ENCODE measurements around the gene EEF2KMT. TPM values are rescaled to one million over a fixed set of nuclear protein-coding genes. Genes with fewer than 3 reads are reported as not detected.

Gene EEF2KMT
- total and polyA plus RNA-seq, 12 donors: 7.0 to 19.5 (median 10.9) TPM

DNA sequence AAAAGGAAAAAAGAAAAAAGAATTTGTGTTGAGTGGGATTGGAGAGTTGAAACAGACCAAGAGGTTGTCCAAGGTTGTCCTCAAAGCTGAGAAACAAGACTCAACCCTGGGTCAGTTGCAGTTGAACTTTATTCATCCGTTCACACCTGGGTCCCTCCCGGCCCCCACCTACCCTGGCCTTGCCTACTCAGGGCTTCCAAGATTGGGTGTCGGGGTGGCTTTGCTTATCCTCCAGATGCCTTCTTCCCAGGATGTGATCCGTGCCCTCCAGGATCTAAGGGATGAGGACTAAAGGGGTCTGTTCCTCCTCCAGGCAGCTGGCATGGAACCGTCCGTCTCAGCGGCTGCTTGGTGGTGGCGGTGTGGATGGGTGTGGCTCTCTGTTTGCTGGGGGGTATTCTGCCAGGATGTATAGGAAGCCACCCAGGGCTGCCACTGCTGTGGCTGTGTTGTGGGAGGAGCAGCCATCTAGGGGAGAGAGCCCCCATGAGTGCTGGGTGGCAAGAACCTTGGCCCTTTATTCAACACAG lies 53.5 kb downstream of the EEF2KMT start:
- intact Hi-C loops (cut with DNase I): no loop called here
- DNase-seq: no peak
- Histone ChIP-seq H3K27me3 (no peaks in the 10 kb centered on the region), H3K27ac (no peak overlapping the region), H3K4me1 (replicated peaks in 1 of 2) (no peaks in the 10 kb centered on the region), H3K9me3 (replicated peaks in 1 of 3) (no peaks in the 10 kb centered on the region), H3K4me3 (no peak overlapping the region), H3K36me3 (replicated peaks in 1 of 2) (no peaks in the 10 kb centered on the region)
- no peak for TF ChIP-seq POLR2A (IDR thresholded peaks at IDR 0.05)
- TF ChIP-seq, protein P1, sequence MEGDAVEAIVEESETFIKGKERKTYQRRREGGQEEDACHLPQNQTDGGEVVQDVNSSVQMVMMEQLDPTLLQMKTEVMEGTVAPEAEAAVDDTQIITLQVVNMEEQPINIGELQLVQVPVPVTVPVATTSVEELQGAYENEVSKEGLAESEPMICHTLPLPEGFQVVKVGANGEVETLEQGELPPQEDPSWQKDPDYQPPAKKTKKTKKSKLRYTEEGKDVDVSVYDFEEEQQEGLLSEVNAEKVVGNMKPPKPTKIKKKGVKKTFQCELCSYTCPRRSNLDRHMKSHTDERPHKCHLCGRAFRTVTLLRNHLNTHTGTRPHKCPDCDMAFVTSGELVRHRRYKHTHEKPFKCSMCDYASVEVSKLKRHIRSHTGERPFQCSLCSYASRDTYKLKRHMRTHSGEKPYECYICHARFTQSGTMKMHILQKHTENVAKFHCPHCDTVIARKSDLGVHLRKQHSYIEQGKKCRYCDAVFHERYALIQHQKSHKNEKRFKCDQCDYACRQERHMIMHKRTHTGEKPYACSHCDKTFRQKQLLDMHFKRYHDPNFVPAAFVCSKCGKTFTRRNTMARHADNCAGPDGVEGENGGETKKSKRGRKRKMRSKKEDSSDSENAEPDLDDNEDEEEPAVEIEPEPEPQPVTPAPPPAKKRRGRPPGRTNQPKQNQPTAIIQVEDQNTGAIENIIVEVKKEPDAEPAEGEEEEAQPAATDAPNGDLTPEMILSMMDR (IDR thresholded peaks at IDR 0.05): no peak
- 90 to 98% (median 93%) methylated on average over 7 to 8 of the region's 8 CpGs for WGBS, 4 donors

DNA sequence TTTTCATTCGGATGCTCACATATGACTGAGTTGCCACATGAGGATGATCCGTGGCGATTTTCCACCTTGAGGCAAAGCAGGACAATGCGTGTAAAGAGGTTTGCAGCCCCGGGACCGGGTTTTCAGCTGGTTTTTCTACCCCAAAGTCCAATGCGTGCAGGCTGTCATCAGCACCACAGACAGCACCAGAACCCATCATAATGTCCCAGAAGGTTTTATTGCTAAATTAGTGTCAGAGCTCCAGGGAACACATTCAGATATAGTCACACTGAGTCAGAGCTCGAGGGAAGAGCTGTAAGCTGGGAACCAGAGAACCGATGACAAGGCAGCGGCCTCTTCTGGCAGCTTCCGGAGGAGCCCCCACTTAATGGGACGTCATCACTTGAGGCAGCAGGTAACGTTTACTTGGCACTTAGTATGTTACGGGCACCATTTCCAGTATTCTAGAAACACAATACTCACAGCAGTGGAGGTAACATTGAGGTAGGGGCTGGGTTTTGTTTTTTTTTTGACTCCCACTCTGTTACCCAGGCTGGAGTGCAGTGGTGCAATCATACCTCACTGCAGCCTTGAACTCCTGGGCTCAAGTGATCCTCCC lies 54.9 kb downstream of the EEF2KMT start:
- no peaks in the 10 kb centered on the region for H3K27me3 ChIP-seq
- no peaks in the 10 kb centered on the region for H3K36me3 ChIP-seq (replicated peaks in 1 of 2)
- 69 to 87% (median 80%) methylated on average over 11 to 14 of the region's 14 CpGs for WGBS, 4 donors
- H3K4me1 ChIP-seq (replicated peaks in 1 of 2): no peaks in the 10 kb centered on the region
- no peak overlapping the region for H3K27ac ChIP-seq
- intact Hi-C loops (cut with DNase I): no loop called here
- H3K4me3 ChIP-seq: no peak overlapping the region
- DNase-seq: no peak
- no peak for TF ChIP-seq POLR2A (IDR thresholded peaks at IDR 0.05)
- TF ChIP-seq, protein P1 (IDR thresholded peaks at IDR 0.05): no peak
- no peaks in the 10 kb centered on the region for H3K9me3 ChIP-seq (replicated peaks in 1 of 3)

DNA sequence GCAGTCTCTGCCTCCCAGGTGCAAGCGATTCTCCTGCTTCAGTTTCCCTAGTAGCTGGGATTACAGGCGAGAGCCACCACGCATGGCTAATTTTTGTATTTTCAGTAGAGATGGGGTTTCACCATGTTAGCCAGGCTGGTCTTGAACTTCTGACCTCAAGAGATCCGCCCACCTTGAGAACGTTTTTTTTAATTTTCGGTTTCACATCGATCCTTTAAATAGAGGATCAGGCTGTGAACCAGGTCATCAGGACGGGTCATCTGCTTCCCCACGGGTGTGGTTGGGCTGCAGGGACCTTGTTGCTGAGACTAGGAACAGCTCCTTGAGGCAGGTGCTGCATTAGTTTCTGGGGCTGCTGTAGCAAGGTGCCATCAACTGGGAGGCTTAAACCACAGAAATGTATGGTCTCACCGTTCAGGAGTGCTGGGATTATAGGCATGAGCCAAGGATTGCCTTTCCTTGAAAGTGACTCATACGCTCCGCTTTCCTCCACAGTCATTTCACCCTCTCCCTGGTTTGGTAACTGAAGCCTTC lies 55.9 kb downstream of the EEF2KMT start:
- intact Hi-C loops (cut with DNase I): no loop called here
- no peak overlapping the region for H3K27ac ChIP-seq
- WGBS, 4 donors: 58 to 69% (median 65%) methylated on average over 10 to 12 of the region's 12 CpGs
- H3K36me3 ChIP-seq (replicated peaks in 1 of 2): no peaks in the 10 kb centered on the region
- no peak for TF ChIP-seq POLR2A (IDR thresholded peaks at IDR 0.05)
- TF ChIP-seq, protein P1 (IDR thresholded peaks at IDR 0.05): no peak
- H3K4me3 ChIP-seq: no peak overlapping the region
- H3K27me3 ChIP-seq: no peaks in the 10 kb centered on the region
- H3K4me1 ChIP-seq (replicated peaks in 1 of 2): no peaks in the 10 kb centered on the region
- no peaks in the 10 kb centered on the region for H3K9me3 ChIP-seq (replicated peaks in 1 of 3)
- DNase-seq: peak in 2 of 7 donors; percentile 16 to 32

DNA sequence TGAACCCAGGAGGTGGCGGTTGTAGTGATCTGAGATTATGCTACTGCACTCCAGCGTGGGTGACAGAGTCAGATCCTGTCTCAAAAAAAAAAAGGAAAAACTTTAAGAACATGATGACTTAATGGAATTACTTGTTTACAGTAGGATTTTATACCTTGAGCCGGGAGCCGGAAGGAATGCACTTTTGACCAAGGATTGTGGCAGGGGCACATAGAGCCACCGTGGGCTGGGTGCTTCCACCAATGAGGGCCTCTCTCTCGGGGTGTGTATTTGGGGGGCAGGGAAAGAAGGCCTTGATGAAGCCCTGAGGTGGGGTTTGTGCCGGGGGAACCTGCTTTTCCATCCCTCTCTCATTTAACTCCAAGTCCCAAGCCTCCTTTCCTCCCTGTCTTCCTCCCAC lies 57.1 kb downstream of the EEF2KMT start:
- no peaks in the 10 kb centered on the region for H3K4me1 ChIP-seq (replicated peaks in 1 of 2)
- no peak overlapping the region for H3K27ac ChIP-seq
- no peak overlapping the region for H3K4me3 ChIP-seq
- no peaks in the 10 kb centered on the region for H3K27me3 ChIP-seq
- no peak for DNase-seq
- H3K9me3 ChIP-seq (replicated peaks in 1 of 3): no peaks in the 10 kb centered on the region
- TF ChIP-seq, protein P1 (IDR thresholded peaks at IDR 0.05): no peak
- no peak for TF ChIP-seq POLR2A (IDR thresholded peaks at IDR 0.05)
- 83 to 89% (median 85%) methylated on average over 7 of the region's 7 CpGs for WGBS, 4 donors
- no peaks in the 10 kb centered on the region for H3K36me3 ChIP-seq (replicated peaks in 1 of 2)
- intact Hi-C loops (cut with DNase I): no loop called here

Measured in adrenal gland (tissue), 12 donors.